Measurements from ENCODE around the gene ISM2. TPM values are rescaled to one million over a fixed set of nuclear protein-coding genes. Genes with fewer than 3 reads are reported as not detected.

ISM2 gene
- total and polyA plus RNA-seq, 2 experiments from 2014 or later: 0.69 to 1.3 TPM

DNA sequence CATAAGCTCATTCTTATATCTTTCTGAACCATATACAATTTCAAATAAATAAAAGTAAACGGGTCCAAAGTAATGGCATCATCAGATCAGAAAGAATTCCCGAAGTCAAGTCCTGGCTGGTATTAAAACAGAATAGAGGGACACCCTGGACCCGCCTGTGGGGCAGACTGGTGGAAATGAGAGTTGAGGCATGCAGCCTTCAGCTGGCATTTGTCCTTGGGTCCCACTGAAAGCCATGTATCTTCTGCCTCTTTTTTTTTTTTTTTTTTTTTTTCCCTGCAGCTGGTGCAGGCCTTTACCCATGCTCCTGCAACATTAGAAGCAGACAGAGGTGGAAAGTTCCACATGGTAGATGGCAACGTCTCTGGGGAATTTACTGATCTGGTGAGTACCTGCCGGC, 30.8 kb downstream of the ISM2 start:
- Mint-ChIP-seq H3K27me3 (ENCODE audit: insufficient read depth, low read depth, poor library complexity) (peaks cover 4% of the 10 kb centered on the region), H3K27ac (no peak overlapping the region), H3K9me3 (no peaks in the 10 kb centered on the region; the same call in 2 of the 3 replicates), H3K4me3 (no peak overlapping the region), H3K36me3 (ENCODE audit: low read depth) (peaks cover 66% of the 10 kb centered on the region), H3K4me1 (peaks cover 14% of the 10 kb centered on the region)
- H3K79me2 ChIP-seq (replicated peaks; ENCODE audit: insufficient read depth): no peaks in the 10 kb centered on the region
- H3K36me3 ChIP-seq (ENCODE audit: insufficient read depth): peaks cover 42% of the 10 kb centered on the region
- peaks cover 11% of the 10 kb centered on the region for H3F3A ChIP-seq (replicated peaks; ENCODE audit: low read depth)
- TF ChIP-seq, protein P1, sequence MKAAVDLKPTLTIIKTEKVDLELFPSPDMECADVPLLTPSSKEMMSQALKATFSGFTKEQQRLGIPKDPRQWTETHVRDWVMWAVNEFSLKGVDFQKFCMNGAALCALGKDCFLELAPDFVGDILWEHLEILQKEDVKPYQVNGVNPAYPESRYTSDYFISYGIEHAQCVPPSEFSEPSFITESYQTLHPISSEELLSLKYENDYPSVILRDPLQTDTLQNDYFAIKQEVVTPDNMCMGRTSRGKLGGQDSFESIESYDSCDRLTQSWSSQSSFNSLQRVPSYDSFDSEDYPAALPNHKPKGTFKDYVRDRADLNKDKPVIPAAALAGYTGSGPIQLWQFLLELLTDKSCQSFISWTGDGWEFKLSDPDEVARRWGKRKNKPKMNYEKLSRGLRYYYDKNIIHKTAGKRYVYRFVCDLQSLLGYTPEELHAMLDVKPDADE (IDR thresholded peaks at IDR 0.05): no peak
- TF ChIP-seq EZH2phosphoT487 (IDR thresholded peaks at IDR 0.05; ENCODE audit: unreplicated experiment) (no peak), JUNB (IDR thresholded peaks at IDR 0.05; ENCODE audit: unreplicated experiment) (no peak), NANOG (IDR thresholded peaks at IDR 0.05; ENCODE audit: borderline replicate concordance) (no peak), STAT1 (IDR thresholded peaks at IDR 0.05; ENCODE audit: unreplicated experiment) (no peak), ZNF331 (CRISPR knock-in tag; IDR thresholded peaks at IDR 0.05; ENCODE audit: low read depth) (no peak), ZNF114 (CRISPR knock-in tag; IDR thresholded peaks at IDR 0.05) (no peak), EZH2 (IDR thresholded peaks at IDR 0.05; ENCODE audit: low read depth, unreplicated experiment) (no peak), CREB1 (CRISPR knock-in tag; IDR thresholded peaks at IDR 0.05; ENCODE audit: low read depth) (no peak), POLR2AphosphoS5 (IDR thresholded peaks at IDR 0.05; ENCODE audit: low read depth) (no peak)
- TF ChIP-seq, protein P2, sequence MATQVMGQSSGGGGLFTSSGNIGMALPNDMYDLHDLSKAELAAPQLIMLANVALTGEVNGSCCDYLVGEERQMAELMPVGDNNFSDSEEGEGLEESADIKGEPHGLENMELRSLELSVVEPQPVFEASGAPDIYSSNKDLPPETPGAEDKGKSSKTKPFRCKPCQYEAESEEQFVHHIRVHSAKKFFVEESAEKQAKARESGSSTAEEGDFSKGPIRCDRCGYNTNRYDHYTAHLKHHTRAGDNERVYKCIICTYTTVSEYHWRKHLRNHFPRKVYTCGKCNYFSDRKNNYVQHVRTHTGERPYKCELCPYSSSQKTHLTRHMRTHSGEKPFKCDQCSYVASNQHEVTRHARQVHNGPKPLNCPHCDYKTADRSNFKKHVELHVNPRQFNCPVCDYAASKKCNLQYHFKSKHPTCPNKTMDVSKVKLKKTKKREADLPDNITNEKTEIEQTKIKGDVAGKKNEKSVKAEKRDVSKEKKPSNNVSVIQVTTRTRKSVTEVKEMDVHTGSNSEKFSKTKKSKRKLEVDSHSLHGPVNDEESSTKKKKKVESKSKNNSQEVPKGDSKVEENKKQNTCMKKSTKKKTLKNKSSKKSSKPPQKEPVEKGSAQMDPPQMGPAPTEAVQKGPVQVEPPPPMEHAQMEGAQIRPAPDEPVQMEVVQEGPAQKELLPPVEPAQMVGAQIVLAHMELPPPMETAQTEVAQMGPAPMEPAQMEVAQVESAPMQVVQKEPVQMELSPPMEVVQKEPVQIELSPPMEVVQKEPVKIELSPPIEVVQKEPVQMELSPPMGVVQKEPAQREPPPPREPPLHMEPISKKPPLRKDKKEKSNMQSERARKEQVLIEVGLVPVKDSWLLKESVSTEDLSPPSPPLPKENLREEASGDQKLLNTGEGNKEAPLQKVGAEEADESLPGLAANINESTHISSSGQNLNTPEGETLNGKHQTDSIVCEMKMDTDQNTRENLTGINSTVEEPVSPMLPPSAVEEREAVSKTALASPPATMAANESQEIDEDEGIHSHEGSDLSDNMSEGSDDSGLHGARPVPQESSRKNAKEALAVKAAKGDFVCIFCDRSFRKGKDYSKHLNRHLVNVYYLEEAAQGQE (IDR thresholded peaks at IDR 0.05; ENCODE audit: unreplicated experiment): no peak
- TF ChIP-seq, protein P3, sequence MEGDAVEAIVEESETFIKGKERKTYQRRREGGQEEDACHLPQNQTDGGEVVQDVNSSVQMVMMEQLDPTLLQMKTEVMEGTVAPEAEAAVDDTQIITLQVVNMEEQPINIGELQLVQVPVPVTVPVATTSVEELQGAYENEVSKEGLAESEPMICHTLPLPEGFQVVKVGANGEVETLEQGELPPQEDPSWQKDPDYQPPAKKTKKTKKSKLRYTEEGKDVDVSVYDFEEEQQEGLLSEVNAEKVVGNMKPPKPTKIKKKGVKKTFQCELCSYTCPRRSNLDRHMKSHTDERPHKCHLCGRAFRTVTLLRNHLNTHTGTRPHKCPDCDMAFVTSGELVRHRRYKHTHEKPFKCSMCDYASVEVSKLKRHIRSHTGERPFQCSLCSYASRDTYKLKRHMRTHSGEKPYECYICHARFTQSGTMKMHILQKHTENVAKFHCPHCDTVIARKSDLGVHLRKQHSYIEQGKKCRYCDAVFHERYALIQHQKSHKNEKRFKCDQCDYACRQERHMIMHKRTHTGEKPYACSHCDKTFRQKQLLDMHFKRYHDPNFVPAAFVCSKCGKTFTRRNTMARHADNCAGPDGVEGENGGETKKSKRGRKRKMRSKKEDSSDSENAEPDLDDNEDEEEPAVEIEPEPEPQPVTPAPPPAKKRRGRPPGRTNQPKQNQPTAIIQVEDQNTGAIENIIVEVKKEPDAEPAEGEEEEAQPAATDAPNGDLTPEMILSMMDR (conservative IDR thresholded peaks at IDR 0.05; ENCODE audit: low read depth in 2 of 2): no peak
- TF ChIP-seq, protein P4, sequence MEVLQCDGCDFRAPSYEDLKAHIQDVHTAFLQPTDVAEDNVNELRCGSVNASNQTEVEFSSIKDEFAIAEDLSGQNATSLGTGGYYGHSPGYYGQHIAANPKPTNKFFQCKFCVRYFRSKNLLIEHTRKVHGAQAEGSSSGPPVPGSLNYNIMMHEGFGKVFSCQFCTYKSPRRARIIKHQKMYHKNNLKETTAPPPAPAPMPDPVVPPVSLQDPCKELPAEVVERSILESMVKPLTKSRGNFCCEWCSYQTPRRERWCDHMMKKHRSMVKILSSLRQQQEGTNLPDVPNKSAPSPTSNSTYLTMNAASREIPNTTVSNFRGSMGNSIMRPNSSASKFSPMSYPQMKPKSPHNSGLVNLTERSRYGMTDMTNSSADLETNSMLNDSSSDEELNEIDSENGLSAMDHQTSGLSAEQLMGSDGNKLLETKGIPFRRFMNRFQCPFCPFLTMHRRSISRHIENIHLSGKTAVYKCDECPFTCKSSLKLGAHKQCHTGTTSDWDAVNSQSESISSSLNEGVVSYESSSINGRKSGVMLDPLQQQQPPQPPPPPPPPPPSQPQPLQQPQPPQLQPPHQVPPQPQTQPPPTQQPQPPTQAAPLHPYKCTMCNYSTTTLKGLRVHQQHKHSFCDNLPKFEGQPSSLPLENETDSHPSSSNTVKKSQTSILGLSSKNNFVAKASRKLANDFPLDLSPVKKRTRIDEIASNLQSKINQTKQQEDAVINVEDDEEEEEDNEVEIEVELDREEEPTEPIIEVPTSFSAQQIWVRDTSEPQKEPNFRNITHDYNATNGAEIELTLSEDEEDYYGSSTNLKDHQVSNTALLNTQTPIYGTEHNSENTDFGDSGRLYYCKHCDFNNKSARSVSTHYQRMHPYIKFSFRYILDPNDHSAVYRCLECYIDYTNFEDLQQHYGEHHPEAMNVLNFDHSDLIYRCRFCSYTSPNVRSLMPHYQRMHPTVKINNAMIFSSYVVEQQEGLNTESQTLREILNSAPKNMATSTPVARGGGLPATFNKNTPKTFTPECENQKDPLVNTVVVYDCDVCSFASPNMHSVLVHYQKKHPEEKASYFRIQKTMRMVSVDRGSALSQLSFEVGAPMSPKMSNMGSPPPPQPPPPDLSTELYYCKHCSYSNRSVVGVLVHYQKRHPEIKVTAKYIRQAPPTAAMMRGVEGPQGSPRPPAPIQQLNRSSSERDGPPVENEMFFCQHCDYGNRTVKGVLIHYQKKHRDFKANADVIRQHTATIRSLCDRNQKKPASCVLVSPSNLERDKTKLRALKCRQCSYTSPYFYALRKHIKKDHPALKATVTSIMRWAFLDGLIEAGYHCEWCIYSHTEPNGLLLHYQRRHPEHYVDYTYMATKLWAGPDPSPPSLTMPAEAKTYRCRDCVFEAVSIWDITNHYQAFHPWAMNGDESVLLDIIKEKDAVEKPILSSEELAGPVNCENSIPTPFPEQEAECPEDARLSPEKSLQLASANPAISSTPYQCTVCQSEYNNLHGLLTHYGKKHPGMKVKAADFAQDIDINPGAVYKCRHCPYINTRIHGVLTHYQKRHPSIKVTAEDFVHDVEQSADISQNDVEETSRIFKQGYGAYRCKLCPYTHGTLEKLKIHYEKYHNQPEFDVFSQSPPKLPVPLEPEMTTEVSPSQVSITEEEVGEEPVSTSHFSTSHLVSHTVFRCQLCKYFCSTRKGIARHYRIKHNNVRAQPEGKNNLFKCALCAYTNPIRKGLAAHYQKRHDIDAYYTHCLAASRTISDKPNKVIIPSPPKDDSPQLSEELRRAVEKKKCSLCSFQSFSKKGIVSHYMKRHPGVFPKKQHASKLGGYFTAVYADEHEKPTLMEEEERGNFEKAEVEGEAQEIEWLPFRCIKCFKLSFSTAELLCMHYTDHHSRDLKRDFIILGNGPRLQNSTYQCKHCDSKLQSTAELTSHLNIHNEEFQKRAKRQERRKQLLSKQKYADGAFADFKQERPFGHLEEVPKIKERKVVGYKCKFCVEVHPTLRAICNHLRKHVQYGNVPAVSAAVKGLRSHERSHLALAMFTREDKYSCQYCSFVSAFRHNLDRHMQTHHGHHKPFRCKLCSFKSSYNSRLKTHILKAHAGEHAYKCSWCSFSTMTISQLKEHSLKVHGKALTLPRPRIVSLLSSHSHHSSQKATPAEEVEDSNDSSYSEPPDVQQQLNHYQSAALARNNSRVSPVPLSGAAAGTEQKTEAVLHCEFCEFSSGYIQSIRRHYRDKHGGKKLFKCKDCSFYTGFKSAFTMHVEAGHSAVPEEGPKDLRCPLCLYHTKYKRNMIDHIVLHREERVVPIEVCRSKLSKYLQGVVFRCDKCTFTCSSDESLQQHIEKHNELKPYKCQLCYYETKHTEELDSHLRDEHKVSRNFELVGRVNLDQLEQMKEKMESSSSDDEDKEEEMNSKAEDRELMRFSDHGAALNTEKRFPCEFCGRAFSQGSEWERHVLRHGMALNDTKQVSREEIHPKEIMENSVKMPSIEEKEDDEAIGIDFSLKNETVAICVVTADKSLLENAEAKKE (CRISPR knock-in tag; IDR thresholded peaks at IDR 0.05): no peak
- H3K4me1 ChIP-seq (ENCODE audit: insufficient read depth): peaks cover 7% of the 10 kb centered on the region
- H3K4me2 ChIP-seq: no peak overlapping the region
- H4K20me1 ChIP-seq (replicated peaks; ENCODE audit: insufficient read depth): peaks cover 6% of the 10 kb centered on the region
- no peak overlapping the region for H3K27ac ChIP-seq (ENCODE audit: low read depth)
- no peak overlapping the region for H3K4me3 ChIP-seq
- H3K27me3 ChIP-seq (ENCODE audit: insufficient read depth): no peaks in the 10 kb centered on the region
- no peaks in the 10 kb centered on the region for H3K9me2 ChIP-seq (ENCODE audit: insufficient read depth)
- ATAC-seq: no peak
- DNase-seq (ENCODE audit: low spot score): no peak
- no peak overlapping the region for H2AFZ ChIP-seq

Measured in GM23338 (cell line).